OCI-LY7 (cell line): ENCODE data around the gene HYKK. TPM values are rescaled to one million over a fixed set of nuclear protein-coding genes. Genes with fewer than 3 reads are reported as not detected.

ENCODE experiments used
- BruUV-seq: library from RNA; stranded (reverse); fragments of 400-500 nt; replicated peaks from 2 replicates; lab custom pipeline; 2021; lab: Mats Ljungman, UMichigan
- CTCF ChIA-PET: fragments of 300-600 bp; sonication (Branson Sonifier 250); formaldehyde crosslinking; loops from one replicate; lab custom pipeline; 2022; ENCODE audit warnings: antibody characterized with exemption; ENCODE audit not compliant: unreplicated experiment; lab: Charles Lee
- POLR2A ChIA-PET: fragments of 300-600 bp; sonication (Branson Sonifier 250); formaldehyde crosslinking; loops from one replicate; lab custom pipeline; 2022; ENCODE audit warnings: antibody characterized with exemption; lab: Charles Lee
- DNase-seq: peaks from one replicate; pipeline ENCODE4 v3.0.0-alpha.2; 2015; ENCODE audit warnings: low spot score
- H2AFZ ChIP-seq: fragments of 200-600 bp; sonication (generic), shearing (Covaris generic); 2 replicates; pipeline ENCODE4 v1.6.1; 2014; ENCODE audit warnings: mild to moderate bottlenecking, antibody characterized with exemption, low read length, moderate library complexity
- H3K27ac ChIP-seq: fragments of 200-600 bp; sonication (generic); 2 replicates; pipeline ENCODE4 v1.5.1; 2014; ENCODE audit warnings: mixed run types, low read depth, mild to moderate bottlenecking, moderate library complexity, low read length, inconsistent platforms; ENCODE audit not compliant: poor library complexity, severe bottlenecking
- H3K36me3 ChIP-seq: fragments of 200-600 bp; sonication (generic); 2 replicates; pipeline ENCODE4 v1.6.1; 2014; ENCODE audit warnings: mild to moderate bottlenecking, antibody characterized with exemption, low read length, moderate library complexity, mixed read lengths; ENCODE audit not compliant: insufficient read depth
- H3K4me1 ChIP-seq: fragments of 200-600 bp; sonication (generic); 2 replicates; pipeline ENCODE4 v1.5.1; 2014; ENCODE audit warnings: mild to moderate bottlenecking, low read length; ENCODE audit not compliant: insufficient read depth, poor library complexity, severe bottlenecking
- H3K4me2 ChIP-seq: fragments of 200-600 bp; sonication (generic); 2 replicates; pipeline ENCODE4 v1.6.1; 2014; ENCODE audit warnings: mild to moderate bottlenecking, low read length
- H3K4me3 ChIP-seq: fragments of 200-600 bp; sonication (generic); 2 replicates; pipeline ENCODE4 v1.5.1; 2014; ENCODE audit warnings: mild to moderate bottlenecking, low read depth, low read length; ENCODE audit not compliant: poor library complexity, severe bottlenecking
- H3K79me2 ChIP-seq: fragments of 200-600 bp; sonication (generic); 2 replicates; pipeline ENCODE4 v1.6.1; 2016; ENCODE audit warnings: low read depth, mild to moderate bottlenecking, low read length, moderate library complexity, mixed read lengths; ENCODE audit not compliant: insufficient read depth
- H3K9me2 ChIP-seq: fragments of 200-600 bp; sonication (generic); 2 replicates; pipeline ENCODE4 v1.6.1; 2016; ENCODE audit warnings: mild to moderate bottlenecking, low read length, mixed read lengths; ENCODE audit not compliant: insufficient read depth
- H3K9me3 ChIP-seq: fragments of 200-600 bp; sonication (generic); 2 replicates; pipeline ENCODE4 v1.6.1; 2014; ENCODE audit warnings: mild to moderate bottlenecking, mixed run types, low read length, mixed read lengths
- H4K20me1 ChIP-seq: fragments of 200-600 bp; sonication (generic); 2 replicates; pipeline ENCODE4 v1.6.1; 2014; ENCODE audit warnings: mild to moderate bottlenecking, antibody characterized with exemption, low read length, moderate library complexity, mixed read lengths; ENCODE audit not compliant: insufficient read depth
- EZH2phosphoT487 ChIP-seq: fragments of 200-600 bp; sonication (generic); IDR thresholded peaks from 2 replicates; pipeline ENCODE4 v1.6.1; 2018; ENCODE audit warnings: low read depth, borderline replicate concordance, mild to moderate bottlenecking, mixed run types, antibody characterized with exemption, low read length, moderate library complexity, mixed read lengths
- intact Hi-C: fragments of 100-400 bp; cut with micrococcal nuclease; formaldehyde crosslinking; loops from one replicate; pipeline ENCODE4 v1.10.0; 2022; ENCODE audit not compliant: unreplicated experiment
- total RNA-seq, 2 experiments: library from RNA; depleted of rRNA in 1 of 2; stranded (reverse); fragments of >200 nt in 1 of 2; shearing (Covaris generic) in 1 of 2; gene quantifications; 2 replicates each; pipeline ENCODE4 v1.2.3, GENCODE V29; 2014 to 2022
- TF ChIP-seq, protein P1 (sequence below): fragments of 200-600 bp; sonication (generic); conservative IDR thresholded peaks from 2 replicates; pipeline ENCODE4 v1.5.1; 2014; ENCODE audit warnings: mild to moderate bottlenecking, antibody characterized with exemption, low read length, moderate library complexity, mixed read lengths

HYKK gene
- total RNA-seq, 2 experiments from 2014 or later = 0.40 TPM; not detected in 1

DNA sequence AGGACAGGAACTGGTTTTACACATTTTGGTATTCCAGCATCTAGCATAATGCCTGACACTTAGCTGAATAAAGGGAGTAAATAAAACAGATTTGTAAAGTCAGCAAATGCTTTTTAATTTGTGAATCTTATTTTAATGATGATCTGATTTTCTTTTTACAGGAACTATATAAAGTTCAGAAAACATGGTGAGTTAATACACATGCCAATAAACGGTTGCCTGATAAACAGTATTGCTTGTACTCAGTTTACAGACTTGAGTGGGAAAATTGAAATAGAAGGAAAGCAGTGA is 34.3 kb downstream of the HYKK start:
- Histone ChIP-seq H4K20me1 (peaks cover 14% of the 10 kb centered on the region; the same call in 1 of the 2 replicates), H3K9me2 (no peaks in the 10 kb centered on the region), H3K27ac (peak overlapping the region; percentile 53), H3K4me1 (peaks cover 17% of the 10 kb centered on the region), H2AFZ (no peak overlapping the region), H3K4me3 (peak overlapping the region; percentile 80), H3K36me3 (peaks cover 50% of the 10 kb centered on the region), H3K4me2 (peak overlapping the region; percentile 93), H3K9me3 (no peaks in the 10 kb centered on the region), H3K79me2 (peaks cover 32% of the 10 kb centered on the region)
- TSS peak; percentile 63 for BruUV-seq
- DNase-seq = no peak
- CTCF ChIA-PET = no interaction called here
- POLR2A ChIA-PET = interaction anchor here (1.0 to 2.2 kb wide), 4 partner anchors 11 to 242 kb away, joined by 3 to 13 read pairs (median 6); partner anchors contain the start of gene SKIC8
- intact Hi-C loops = loop anchor here (2.0 kb wide), 1 partner anchor 23 kb away; the partner anchor contains the start of gene CHRNA5
- TF ChIP-seq, protein P1, sequence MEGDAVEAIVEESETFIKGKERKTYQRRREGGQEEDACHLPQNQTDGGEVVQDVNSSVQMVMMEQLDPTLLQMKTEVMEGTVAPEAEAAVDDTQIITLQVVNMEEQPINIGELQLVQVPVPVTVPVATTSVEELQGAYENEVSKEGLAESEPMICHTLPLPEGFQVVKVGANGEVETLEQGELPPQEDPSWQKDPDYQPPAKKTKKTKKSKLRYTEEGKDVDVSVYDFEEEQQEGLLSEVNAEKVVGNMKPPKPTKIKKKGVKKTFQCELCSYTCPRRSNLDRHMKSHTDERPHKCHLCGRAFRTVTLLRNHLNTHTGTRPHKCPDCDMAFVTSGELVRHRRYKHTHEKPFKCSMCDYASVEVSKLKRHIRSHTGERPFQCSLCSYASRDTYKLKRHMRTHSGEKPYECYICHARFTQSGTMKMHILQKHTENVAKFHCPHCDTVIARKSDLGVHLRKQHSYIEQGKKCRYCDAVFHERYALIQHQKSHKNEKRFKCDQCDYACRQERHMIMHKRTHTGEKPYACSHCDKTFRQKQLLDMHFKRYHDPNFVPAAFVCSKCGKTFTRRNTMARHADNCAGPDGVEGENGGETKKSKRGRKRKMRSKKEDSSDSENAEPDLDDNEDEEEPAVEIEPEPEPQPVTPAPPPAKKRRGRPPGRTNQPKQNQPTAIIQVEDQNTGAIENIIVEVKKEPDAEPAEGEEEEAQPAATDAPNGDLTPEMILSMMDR = no peak
- no peak for TF ChIP-seq EZH2phosphoT487

DNA sequence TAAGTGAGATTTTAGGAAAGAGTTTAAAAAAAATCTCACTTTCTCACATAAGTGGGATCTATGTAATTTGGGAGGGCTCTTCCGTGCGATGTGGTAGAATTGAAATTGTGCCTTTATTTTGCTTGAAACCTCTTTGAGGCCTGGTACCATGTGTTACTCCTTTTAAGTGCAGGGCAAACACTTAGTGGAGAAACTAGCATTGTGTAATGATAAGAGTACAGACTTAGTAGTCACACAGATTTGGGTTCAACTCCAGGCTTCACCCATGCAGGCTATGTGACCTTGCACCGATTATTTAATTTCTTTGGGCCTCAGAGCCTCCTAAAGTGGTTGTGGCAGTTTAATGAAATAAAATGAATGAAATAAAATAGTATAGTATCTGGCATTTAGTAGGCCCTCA is 35.3 kb downstream of the HYKK start:
- POLR2A ChIA-PET = interaction anchor here (0.7 to 1.5 kb wide), 2 partner anchors 23 to 243 kb away, joined by 3 to 4 read pairs; partner anchors contain the start of gene SKIC8
- no peak overlapping the region for H2AFZ ChIP-seq
- CTCF ChIA-PET = no interaction called here
- H3K9me3 ChIP-seq = no peaks in the 10 kb centered on the region
- peaks cover 32% of the 10 kb centered on the region for H3K79me2 ChIP-seq
- peaks cover 14% of the 10 kb centered on the region; the same call in 1 of the 2 replicates for H4K20me1 ChIP-seq
- peak overlapping the region; percentile 80 for H3K4me3 ChIP-seq
- no peak for TF ChIP-seq EZH2phosphoT487
- TF ChIP-seq, protein P1 = no peak
- no peak overlapping the region for H3K27ac ChIP-seq
- no peaks in the 10 kb centered on the region for H3K9me2 ChIP-seq
- peak overlapping the region; percentile 93; the same call in 1 of the 2 replicates for H3K4me2 ChIP-seq
- H3K4me1 ChIP-seq = peaks cover 17% of the 10 kb centered on the region
- DNase-seq = no peak
- intact Hi-C loops = no loop called here
- peaks cover 60% of the 10 kb centered on the region for H3K36me3 ChIP-seq
- no TSS peak for BruUV-seq

DNA sequence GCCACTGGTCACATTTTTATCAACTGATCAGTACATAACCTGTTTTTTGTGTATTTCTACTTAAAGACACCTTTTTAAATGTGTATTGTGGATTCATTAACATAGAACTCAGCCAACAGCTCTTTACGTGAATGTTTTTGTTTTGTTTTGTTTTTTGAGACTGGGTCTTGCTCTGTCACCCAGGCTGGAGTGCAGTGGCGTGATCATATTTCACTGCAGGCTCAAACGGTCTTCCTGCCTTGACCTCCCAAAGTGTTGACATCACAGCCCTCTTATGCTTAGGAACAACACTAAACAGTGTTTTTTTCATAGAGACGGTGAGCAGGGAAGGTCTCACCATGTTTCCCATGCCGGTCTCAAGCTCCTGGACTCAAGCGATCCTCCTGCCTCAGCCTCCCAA is 42.8 kb downstream of the HYKK start:
- Histone ChIP-seq H3K4me3 (no peak overlapping the region), H2AFZ (no peak overlapping the region), H3K9me2 (no peaks in the 10 kb centered on the region), H3K36me3 (peaks cover 62% of the 10 kb centered on the region), H3K79me2 (no peaks in the 10 kb centered on the region), H4K20me1 (no peaks in the 10 kb centered on the region; the same call in 1 of the 2 replicates), H3K4me1 (no peaks in the 10 kb centered on the region), H3K4me2 (no peak overlapping the region), H3K27ac (no peak overlapping the region), H3K9me3 (no peaks in the 10 kb centered on the region)
- ChIA-PET CTCF (no interaction called here), POLR2A (interaction anchor here (0.5 kb wide), 1 partner anchor 163 kb away, joined by 3 read pairs; no protein-coding TSS in a partner anchor)
- DNase-seq = no peak
- BruUV-seq = no TSS peak
- TF ChIP-seq, protein P1 = no peak
- TF ChIP-seq EZH2phosphoT487 = no peak
- intact Hi-C loops = no loop called here
